K562 (cell line): ENCODE measurements around the gene SLC2A13. TPM values are rescaled to one million over a fixed set of nuclear protein-coding genes. Genes with fewer than 3 reads are reported as not detected.

Source experiments
- ASH1L ChIP-seq: fragments of 450-650 bp; IDR thresholded peaks from 2 replicates; pipeline ENCODE4 v1.6.1; 2018; ENCODE audit warnings: borderline replicate concordance, mild to moderate bottlenecking, low read depth; ENCODE audit not compliant: partially characterized antibody
- BDP1 ChIP-seq: IDR thresholded peaks from 3 replicates; pipeline ENCODE4 v1.6.1; 2011; ENCODE audit not compliant: insufficient read length, insufficient read depth
- CBFA2T2 ChIP-seq: fragments of 450-650 bp; conservative IDR thresholded peaks from 2 replicates; pipeline ENCODE4 v1.6.1; 2017; ENCODE audit warnings: mild to moderate bottlenecking
- CC2D1A ChIP-seq: fragments of 450-650 bp; IDR thresholded peaks from 2 replicates; pipeline ENCODE4 v1.6.1; 2017; ENCODE audit warnings: mild to moderate bottlenecking
- CTBP1 ChIP-seq: fragments of 450-650 bp; IDR thresholded peaks from 2 replicates; pipeline ENCODE4 v1.6.1; 2016; ENCODE audit warnings: borderline replicate concordance
- DACH1 ChIP-seq: fragments of 450-650 bp; IDR thresholded peaks from 2 replicates; pipeline ENCODE4 v1.6.1; 2018; ENCODE audit not compliant: partially characterized antibody
- ESRRA ChIP-seq: fragments of 450-650 bp; IDR thresholded peaks from 2 replicates; pipeline ENCODE4 v1.6.1; 2014; ENCODE audit warnings: low read depth, mild to moderate bottlenecking, moderate library complexity, borderline replicate concordance
- HIVEP1 ChIP-seq: fragments of 250-450 bp; sonication (Bioruptor Pico); IDR thresholded peaks from 2 replicates; pipeline ENCODE4 v1.4.0; 2020; ENCODE audit warnings: mild to moderate bottlenecking
- KLF13 ChIP-seq: fragments of 450-650 bp; IDR thresholded peaks from 2 replicates; pipeline ENCODE4 v1.6.1; 2016; ENCODE audit warnings: missing genetic modification characterization, low read depth, mild to moderate bottlenecking, missing compliant biosample characterization, moderate library complexity, borderline replicate concordance
- MAFG ChIP-seq: fragments of 450-650 bp; conservative IDR thresholded peaks from 2 replicates; pipeline ENCODE4 v1.6.1; 2016; ENCODE audit warnings: missing genetic modification characterization, missing compliant biosample characterization
- MCM5 ChIP-seq: fragments of 450-650 bp; IDR thresholded peaks from 2 replicates; pipeline ENCODE4 v1.6.1; 2016; ENCODE audit warnings: low read depth
- MNT ChIP-seq, 2 experiments: fragments of 450-650 bp; conservative IDR thresholded peaks; 2 replicates each; pipeline ENCODE4 v1.6.1; 2017; ENCODE audit warnings: mild to moderate bottlenecking in 2 of 2, moderate library complexity in 2 of 2
- NR1H2 ChIP-seq: sonication (generic); formaldehyde crosslinking; IDR thresholded peaks from 2 replicates; pipeline ENCODE4 v1.4.0; 2020; ENCODE audit warnings: mild to moderate bottlenecking, missing genetic modification reagents
- POU5F1 ChIP-seq: fragments of 150-350 bp; IDR thresholded peaks from 2 replicates; pipeline ENCODE4 v1.6.1; 2014; ENCODE audit warnings: borderline replicate concordance, low read length, low read depth, mild to moderate bottlenecking; ENCODE audit not compliant: partially characterized antibody
- SOX6 ChIP-seq: fragments of 450-650 bp; IDR thresholded peaks from 2 replicates; pipeline ENCODE4 v1.6.1; 2014; ENCODE audit warnings: mild to moderate bottlenecking
- STAT5A ChIP-seq: IDR thresholded peaks from 2 replicates; pipeline ENCODE4 v1.6.1; 2012; ENCODE audit warnings: low read length, inconsistent platforms, borderline replicate concordance
- ZKSCAN8 ChIP-seq: fragments of 200-800 bp; sonication (Bioruptor generic); IDR thresholded peaks from 2 replicates; pipeline ENCODE4 v1.6.1; 2016; ENCODE audit warnings: missing genetic modification characterization, missing compliant biosample characterization
- ZNF165 ChIP-seq: fragments of 250-450 bp; sonication (Bioruptor Pico); IDR thresholded peaks from 2 replicates; pipeline ENCODE4 v1.4.0; 2020; ENCODE audit warnings: borderline replicate concordance
- ZNF280B ChIP-seq: fragments of 250-450 bp; sonication (Bioruptor Pico); IDR thresholded peaks from 2 replicates; pipeline ENCODE4 v1.5.1; 2021; ENCODE audit warnings: mild to moderate bottlenecking
- ZNF699 ChIP-seq: fragments of 250-450 bp; sonication (Bioruptor Pico); IDR thresholded peaks from 2 replicates; pipeline ENCODE4 v1.8.0; 2021; ENCODE audit warnings: mild to moderate bottlenecking, moderate library complexity; ENCODE audit not compliant: insufficient replicate concordance
- polyA plus RNA-seq, 8 experiments: library from polyadenylated mRNA; depleted of rRNA in 4 of 8; stranded (reverse) in 5 of 8; unstranded in 3 of 8; fragments of >200 nt; fragmentation: Nextera tagmentation in 2 of 8; fragmentation: Illumina TruSeq in 1 of 8; extraction: Ambion mirVana in 2 of 8; extraction: Trizol in 1 of 8; gene quantifications; 2 replicates each; pipeline versions ENCODE4 v1.2.1 to v1.2.3, GENCODE V29; 2011 to 2014; ENCODE audit warnings: inconsistent platforms in 1 of 8, missing spikeins in 1 of 8
- total RNA-seq, 7 experiments: library from RNA; depleted of rRNA in 6 of 7; stranded (reverse); fragments of >200 nt in 6 of 7; fragmentation: Illumina TruSeq in 2 of 7; extraction: Trizol in 2 of 7; gene quantifications; 2 replicates each; pipeline versions ENCODE4 v1.2.1 to v1.2.3, GENCODE V29; 2011 to 2021; ENCODE audit warnings: low replicate concordance in 1 of 7
- TF ChIP-seq, protein P1 (sequence below): fragments of 450-650 bp; IDR thresholded peaks from 2 replicates; pipeline ENCODE4 v1.6.1; 2016; ENCODE audit warnings: mild to moderate bottlenecking
- TF ChIP-seq, protein P2 (sequence below): sonication (generic); formaldehyde crosslinking; IDR thresholded peaks from 2 replicates; pipeline ENCODE4 v1.9.0; 2022; ENCODE audit warnings: mild to moderate bottlenecking, missing genetic modification reagents
- TF ChIP-seq, protein P3 (sequence below): sonication (generic); formaldehyde crosslinking; IDR thresholded peaks from 2 replicates; pipeline ENCODE4 v1.8.1; 2023; ENCODE audit warnings: mild to moderate bottlenecking, missing genetic modification reagents

Gene SLC2A13
- total and polyA plus RNA-seq, 9 of the 15 experiments (the other 6 are each of a cell fraction or from before 2014, with no cell fraction given) = 1.7 to 12.4 (median 9.0) TPM

DNA sequence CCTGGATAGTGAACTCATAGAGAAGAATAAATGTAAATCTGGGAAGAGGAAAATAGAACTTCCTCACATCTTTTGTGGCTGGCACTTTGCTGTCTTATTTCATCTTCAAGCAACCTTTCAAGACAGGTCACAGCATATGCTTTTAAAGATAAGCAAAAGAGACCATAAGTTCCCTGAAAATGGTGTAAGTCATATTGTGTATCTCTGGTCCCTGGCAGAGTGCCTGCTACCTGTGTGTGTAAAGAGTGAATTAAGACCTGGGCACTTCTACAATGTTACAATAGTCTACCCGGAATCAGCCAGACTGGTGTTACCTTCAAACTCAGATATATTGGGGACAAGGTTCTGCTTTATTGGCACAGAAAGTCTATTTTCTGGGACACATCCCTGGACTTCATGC, 168.8 kb downstream of the SLC2A13 start (continued):
- TF ChIP-seq KLF13 (no peak), BDP1 (no peak), STAT5A (peak; percentile 62), DACH1 (no peak), NR1H2 (CRISPR knock-in tag) (no peak), SOX6 (peak; percentile 58; the same call in 1 of the 2 replicates), HIVEP1 (CRISPR knock-in tag) (no peak), ESRRA (no peak), ASH1L (no peak), MCM5 (no peak), MNT (conservative IDR thresholded peaks at IDR 0.05) (no peak), MAFG (tag) (no peak), CC2D1A (no peak), ZNF699 (CRISPR knock-in tag) (no peak), ZNF165 (CRISPR knock-in tag) (no peak), ZKSCAN8 (CRISPR knock-in tag) (no peak), CBFA2T2 (peak; percentile 44), ZNF280B (CRISPR knock-in tag) (no peak), CTBP1 (peak; percentile 24; the same call in 1 of the 2 replicates), POU5F1 (no peak)
- TF ChIP-seq, protein P1, sequence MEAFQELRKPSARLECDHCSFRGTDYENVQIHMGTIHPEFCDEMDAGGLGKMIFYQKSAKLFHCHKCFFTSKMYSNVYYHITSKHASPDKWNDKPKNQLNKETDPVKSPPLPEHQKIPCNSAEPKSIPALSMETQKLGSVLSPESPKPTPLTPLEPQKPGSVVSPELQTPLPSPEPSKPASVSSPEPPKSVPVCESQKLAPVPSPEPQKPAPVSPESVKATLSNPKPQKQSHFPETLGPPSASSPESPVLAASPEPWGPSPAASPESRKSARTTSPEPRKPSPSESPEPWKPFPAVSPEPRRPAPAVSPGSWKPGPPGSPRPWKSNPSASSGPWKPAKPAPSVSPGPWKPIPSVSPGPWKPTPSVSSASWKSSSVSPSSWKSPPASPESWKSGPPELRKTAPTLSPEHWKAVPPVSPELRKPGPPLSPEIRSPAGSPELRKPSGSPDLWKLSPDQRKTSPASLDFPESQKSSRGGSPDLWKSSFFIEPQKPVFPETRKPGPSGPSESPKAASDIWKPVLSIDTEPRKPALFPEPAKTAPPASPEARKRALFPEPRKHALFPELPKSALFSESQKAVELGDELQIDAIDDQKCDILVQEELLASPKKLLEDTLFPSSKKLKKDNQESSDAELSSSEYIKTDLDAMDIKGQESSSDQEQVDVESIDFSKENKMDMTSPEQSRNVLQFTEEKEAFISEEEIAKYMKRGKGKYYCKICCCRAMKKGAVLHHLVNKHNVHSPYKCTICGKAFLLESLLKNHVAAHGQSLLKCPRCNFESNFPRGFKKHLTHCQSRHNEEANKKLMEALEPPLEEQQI = no peak
- TF ChIP-seq, protein P2, sequence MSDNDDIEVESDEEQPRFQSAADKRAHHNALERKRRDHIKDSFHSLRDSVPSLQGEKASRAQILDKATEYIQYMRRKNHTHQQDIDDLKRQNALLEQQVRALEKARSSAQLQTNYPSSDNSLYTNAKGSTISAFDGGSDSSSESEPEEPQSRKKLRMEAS = no peak
- TF ChIP-seq, protein P3, sequence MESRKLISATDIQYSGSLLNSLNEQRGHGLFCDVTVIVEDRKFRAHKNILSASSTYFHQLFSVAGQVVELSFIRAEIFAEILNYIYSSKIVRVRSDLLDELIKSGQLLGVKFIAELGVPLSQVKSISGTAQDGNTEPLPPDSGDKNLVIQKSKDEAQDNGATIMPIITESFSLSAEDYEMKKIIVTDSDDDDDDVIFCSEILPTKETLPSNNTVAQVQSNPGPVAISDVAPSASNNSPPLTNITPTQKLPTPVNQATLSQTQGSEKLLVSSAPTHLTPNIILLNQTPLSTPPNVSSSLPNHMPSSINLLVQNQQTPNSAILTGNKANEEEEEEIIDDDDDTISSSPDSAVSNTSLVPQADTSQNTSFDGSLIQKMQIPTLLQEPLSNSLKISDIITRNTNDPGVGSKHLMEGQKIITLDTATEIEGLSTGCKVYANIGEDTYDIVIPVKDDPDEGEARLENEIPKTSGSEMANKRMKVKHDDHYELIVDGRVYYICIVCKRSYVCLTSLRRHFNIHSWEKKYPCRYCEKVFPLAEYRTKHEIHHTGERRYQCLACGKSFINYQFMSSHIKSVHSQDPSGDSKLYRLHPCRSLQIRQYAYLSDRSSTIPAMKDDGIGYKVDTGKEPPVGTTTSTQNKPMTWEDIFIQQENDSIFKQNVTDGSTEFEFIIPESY (CRISPR knock-in tag) = no peak
